ENCODE measurements around the gene SPATA2. TPM values are rescaled to one million over a fixed set of nuclear protein-coding genes. Genes with fewer than 3 reads are reported as not detected.
"Not testable (repeated sequence)": the region's sequence is repeated elsewhere in the genome, so short reads cannot be mapped to it uniquely, and the experiment has no call there.

The SPATA2 gene
- total RNA-seq = 0.79 and 1.0 TPM in 2 replicates

GRCh38 chr20:49915380-49916145, at the start of gene SPATA2:
TSS of gene SPATA2 (minus strand) at chr20:49915529. CDS start at chr20:49908490, 7,039 bp downstream.
- Histone ChIP-seq H3K4me3 (ENCODE audit: low read depth, low read length) (peak within 1 kb of the TSS; percentile 91), H3K36me3 (ENCODE audit: control insufficient read depth, insufficient read depth, low read length) (no peaks in the 10 kb centered on the region), H3K27me3 (ENCODE audit: control insufficient read depth, insufficient read depth, low read length) (no peaks in the 10 kb centered on the region)
- TF ChIP-seq, protein P1, sequence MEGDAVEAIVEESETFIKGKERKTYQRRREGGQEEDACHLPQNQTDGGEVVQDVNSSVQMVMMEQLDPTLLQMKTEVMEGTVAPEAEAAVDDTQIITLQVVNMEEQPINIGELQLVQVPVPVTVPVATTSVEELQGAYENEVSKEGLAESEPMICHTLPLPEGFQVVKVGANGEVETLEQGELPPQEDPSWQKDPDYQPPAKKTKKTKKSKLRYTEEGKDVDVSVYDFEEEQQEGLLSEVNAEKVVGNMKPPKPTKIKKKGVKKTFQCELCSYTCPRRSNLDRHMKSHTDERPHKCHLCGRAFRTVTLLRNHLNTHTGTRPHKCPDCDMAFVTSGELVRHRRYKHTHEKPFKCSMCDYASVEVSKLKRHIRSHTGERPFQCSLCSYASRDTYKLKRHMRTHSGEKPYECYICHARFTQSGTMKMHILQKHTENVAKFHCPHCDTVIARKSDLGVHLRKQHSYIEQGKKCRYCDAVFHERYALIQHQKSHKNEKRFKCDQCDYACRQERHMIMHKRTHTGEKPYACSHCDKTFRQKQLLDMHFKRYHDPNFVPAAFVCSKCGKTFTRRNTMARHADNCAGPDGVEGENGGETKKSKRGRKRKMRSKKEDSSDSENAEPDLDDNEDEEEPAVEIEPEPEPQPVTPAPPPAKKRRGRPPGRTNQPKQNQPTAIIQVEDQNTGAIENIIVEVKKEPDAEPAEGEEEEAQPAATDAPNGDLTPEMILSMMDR (IDR thresholded peaks at IDR 0.05; ENCODE audit: insufficient read depth, low read length, severe bottlenecking) = no peak
- no peak for FAIRE-seq
- DNase-seq (ENCODE audit: low read depth) = peak; percentile 78

DNA sequence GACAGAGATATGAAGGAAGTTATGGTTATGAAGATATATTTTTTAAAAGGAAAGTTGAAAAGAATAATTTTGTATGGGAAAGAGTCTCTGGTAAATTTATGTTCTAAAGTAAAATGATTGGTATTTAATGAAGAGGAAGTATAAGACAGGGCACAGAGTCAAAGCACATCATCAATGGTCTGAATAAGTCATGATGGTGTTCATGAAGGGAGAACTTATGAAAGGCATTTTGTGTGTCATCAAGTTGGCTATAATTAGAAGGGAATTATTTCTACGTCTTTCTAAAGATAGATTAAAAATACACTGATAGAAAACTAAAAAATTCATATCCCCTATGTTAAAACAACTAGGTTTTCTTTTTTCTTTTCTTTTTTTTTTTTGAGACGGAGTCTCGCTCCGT, 46.1 kb upstream of the SPATA2 start:
- no peaks in the 10 kb centered on the region for H3K27me3 ChIP-seq (ENCODE audit: control insufficient read depth, insufficient read depth, low read length)
- no peak for FAIRE-seq
- H3K36me3 ChIP-seq (ENCODE audit: control insufficient read depth, insufficient read depth, low read length) = peaks cover 7% of the 10 kb centered on the region
- H3K4me3 ChIP-seq (ENCODE audit: low read depth, low read length) = no peak overlapping the region
- TF ChIP-seq, protein P1 (IDR thresholded peaks at IDR 0.05; ENCODE audit: insufficient read depth, low read length, severe bottlenecking) = no peak
- DNase-seq (ENCODE audit: low read depth) = no peak

GRCh38 chr20:49957089-49957938, 42.0 kb upstream of the SPATA2 start:
- H3K4me3 ChIP-seq (ENCODE audit: low read depth, low read length); H3K27me3 ChIP-seq (ENCODE audit: control insufficient read depth, insufficient read depth, low read length); FAIRE-seq; DNase-seq (ENCODE audit: low read depth): not testable (repeated sequence)
- H3K36me3 ChIP-seq (ENCODE audit: control insufficient read depth, insufficient read depth, low read length) = peaks cover 22% of the 10 kb centered on the region

DNA sequence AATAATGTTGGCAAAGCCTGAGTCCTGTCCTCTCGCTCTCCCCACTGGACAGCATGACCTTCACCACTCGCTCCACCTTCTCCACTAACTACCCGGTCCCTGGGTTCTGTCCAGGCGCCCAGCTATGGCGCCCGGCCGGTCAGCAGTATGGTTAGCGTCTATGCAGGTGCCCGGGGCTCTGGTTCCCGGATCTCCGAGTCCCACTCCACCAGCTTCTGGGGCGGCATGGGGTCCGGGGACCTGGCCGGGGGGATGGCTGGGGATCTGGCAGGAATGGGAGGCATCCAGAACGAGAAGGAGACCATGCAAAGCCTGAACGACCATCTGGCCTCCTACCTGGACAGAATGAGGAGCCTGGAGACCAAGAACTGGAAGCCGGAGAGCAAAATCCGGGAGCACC, 41.4 kb upstream of the SPATA2 start:
- Histone ChIP-seq H3K36me3 (ENCODE audit: control insufficient read depth, insufficient read depth, low read length) (peaks cover 27% of the 10 kb centered on the region), H3K27me3 (ENCODE audit: control insufficient read depth, insufficient read depth, low read length) (no peaks in the 10 kb centered on the region), H3K4me3 (ENCODE audit: low read depth, low read length) (no peak overlapping the region)
- TF ChIP-seq, protein P1 (IDR thresholded peaks at IDR 0.05; ENCODE audit: insufficient read depth, low read length, severe bottlenecking) = no peak
- FAIRE-seq (no peak), DNase-seq (ENCODE audit: low read depth) (no peak)

GRCh38 chr20:49955830-49956396, 40.6 kb upstream of the SPATA2 start:
- not testable (repeated sequence) for H3K27me3 ChIP-seq (ENCODE audit: control insufficient read depth, insufficient read depth, low read length); DNase-seq (ENCODE audit: low read depth); FAIRE-seq; H3K4me3 ChIP-seq (ENCODE audit: low read depth, low read length)
- H3K36me3 ChIP-seq (ENCODE audit: control insufficient read depth, insufficient read depth, low read length) = peaks cover 27% of the 10 kb centered on the region

GRCh38 chr20:49955167-49955566, 39.8 kb upstream of the SPATA2 start:
- TF ChIP-seq, protein P1 (IDR thresholded peaks at IDR 0.05; ENCODE audit: insufficient read depth, low read length, severe bottlenecking) = no peak
- Histone ChIP-seq H3K27me3 (ENCODE audit: control insufficient read depth, insufficient read depth, low read length) (no peaks in the 10 kb centered on the region), H3K4me3 (ENCODE audit: low read depth, low read length) (no peak overlapping the region), H3K36me3 (ENCODE audit: control insufficient read depth, insufficient read depth, low read length) (peaks cover 28% of the 10 kb centered on the region)
- no peak for DNase-seq (ENCODE audit: low read depth)
- no peak for FAIRE-seq

Measured in bronchial epithelial cell (primary cell).